Duodenal mucosa (tissue), 2 donors: ENCODE results near the gene RACK1.

Experiments used
- H3K27ac ChIP-seq: one replicate; pipeline ENCODE4 v1.7.0; 2013; ENCODE audit warnings: low read depth, low read length
- H3K27me3 ChIP-seq, 2 donors: one replicate each; pipeline ENCODE4 v1.7.0; 2013; ENCODE audit warnings: low read length in 2 of 2, control low read depth in 1 of 2; ENCODE audit not compliant: insufficient read depth in 2 of 2, control insufficient read depth in 1 of 2
- H3K36me3 ChIP-seq, 2 donors: one replicate each; pipeline ENCODE4 v1.7.0; 2013; ENCODE audit warnings: low read length in 2 of 2, control low read depth in 1 of 2; ENCODE audit not compliant: insufficient read depth in 2 of 2, control insufficient read depth in 1 of 2
- H3K4me1 ChIP-seq, 2 donors: one replicate each; pipeline ENCODE4 v1.7.0; 2013; ENCODE audit warnings: low read length in 2 of 2, control low read depth in 1 of 2; ENCODE audit not compliant: insufficient read depth in 2 of 2, control insufficient read depth in 1 of 2
- H3K4me3 ChIP-seq, 2 donors: one replicate each; pipeline ENCODE4 v1.7.0; 2013; ENCODE audit warnings: low read length in 2 of 2, low read depth in 1 of 2
- H3K9ac ChIP-seq, 2 donors: one replicate each; pipeline ENCODE4 v1.7.0; 2013; ENCODE audit warnings: low read length in 2 of 2, low read depth in 1 of 2
- H3K9me3 ChIP-seq, 2 donors: one replicate each; pipeline ENCODE4 v1.7.0; 2013; ENCODE audit warnings: low read length in 2 of 2, control low read depth in 1 of 2; ENCODE audit not compliant: control insufficient read depth in 1 of 2

The RACK1 gene

GRCh38 chr5:181259974-181260719 lies 16.4 kb upstream of the RACK1 start:
- no peaks in the 10 kb centered on the region for H3K27me3 ChIP-seq
- peaks cover 12 to 18% of the 10 kb centered on the region in 2 donors for H3K36me3 ChIP-seq
- peak overlapping the region; percentile 94 to 100 for H3K9ac ChIP-seq
- H3K27ac ChIP-seq = peak overlapping the region; percentile 96
- H3K9me3 ChIP-seq = no peaks in the 10 kb centered on the region
- H3K4me3 ChIP-seq = peak overlapping the region; percentile 98 to 99
- peaks cover 34 to 38% of the 10 kb centered on the region in 2 donors for H3K4me1 ChIP-seq

GRCh38 chr5:181259283-181259682 lies 15.6 kb upstream of the RACK1 start:
- Histone ChIP-seq H3K9me3 (no peaks in the 10 kb centered on the region), H3K4me1 (peaks cover 38 to 43% of the 10 kb centered on the region in 2 donors), H3K4me3 (peak overlapping the region; percentile 98 to 99), H3K36me3 (peaks cover 14 to 18% of the 10 kb centered on the region in 2 donors), H3K9ac (peak overlapping the region; percentile 94 to 100), H3K27me3 (no peaks in the 10 kb centered on the region), H3K27ac (no peak overlapping the region)

GRCh38 chr5:181258576-181258975 lies 14.9 kb upstream of the RACK1 start:
- H3K27ac ChIP-seq = no peak overlapping the region
- H3K27me3 ChIP-seq = no peaks in the 10 kb centered on the region
- H3K36me3 ChIP-seq = peaks cover 11 to 15% of the 10 kb centered on the region in 2 donors
- H3K9ac ChIP-seq = peak overlapping the region; percentile 16 to 94
- peak overlapping the region; percentile 98 to 99 for H3K4me3 ChIP-seq
- no peaks in the 10 kb centered on the region for H3K9me3 ChIP-seq
- H3K4me1 ChIP-seq = peaks cover 38 to 44% of the 10 kb centered on the region in 2 donors

- Histone ChIP-seq H3K27ac (no peak overlapping the region), H3K36me3 (peaks cover 12 to 21% of the 10 kb centered on the region in 2 donors), H3K4me3 (no peak overlapping the region), H3K9ac (no peak overlapping the region), H3K27me3 (no peaks in the 10 kb centered on the region), H3K4me1 (peaks cover 43 to 44% of the 10 kb centered on the region in 2 donors), H3K9me3 (no peaks in the 10 kb centered on the region)
Observed at GRCh38 chr5:181255836-181256578, 12.3 kb upstream of the RACK1 start.

- H3K27ac ChIP-seq = no peak overlapping the region
- H3K9me3 ChIP-seq = no peaks in the 10 kb centered on the region
- H3K4me1 ChIP-seq = peaks cover 39 to 44% of the 10 kb centered on the region in 2 donors
- no peaks in the 10 kb centered on the region for H3K27me3 ChIP-seq
- peaks cover 12 to 24% of the 10 kb centered on the region in 2 donors for H3K36me3 ChIP-seq
- no peak overlapping the region for H3K9ac ChIP-seq
- no peak overlapping the region for H3K4me3 ChIP-seq
Observed at GRCh38 chr5:181255276-181255675, 11.6 kb upstream of the RACK1 start.

GRCh38 chr5:181248277-181248676 lies 4.6 kb upstream of the RACK1 start:
- Histone ChIP-seq H3K9me3 (no peaks in the 10 kb centered on the region), H3K9ac (peak overlapping the region; percentile 54 to 58), H3K4me1 (peaks cover 29 to 42% of the 10 kb centered on the region in 2 donors), H3K4me3 (peak overlapping the region; percentile 68 to 95), H3K27me3 (no peaks in the 10 kb centered on the region), H3K36me3 (peaks cover under 1 to 7% of the 10 kb centered on the region in 2 donors), H3K27ac (no peak overlapping the region)

- Histone ChIP-seq H3K4me1 (peaks cover 39 to 47% of the 10 kb centered on the region in 2 donors), H3K36me3 (peaks cover 8 to 12% of the 10 kb centered on the region in 2 donors), H3K27me3 (no peaks in the 10 kb centered on the region)
Observed at GRCh38 chr5:181246276-181247049, 2.8 kb upstream of the RACK1 start.

GRCh38 chr5:181245427-181246275 lies 1.9 kb upstream of the RACK1 start:
- H3K9ac ChIP-seq = peak overlapping the region; percentile 95 to 97
- H3K4me1 ChIP-seq = peaks cover 41 to 49% of the 10 kb centered on the region in 2 donors
- H3K27me3 ChIP-seq = no peaks in the 10 kb centered on the region
- peaks cover 11 to 18% of the 10 kb centered on the region in 2 donors for H3K36me3 ChIP-seq
- H3K9me3 ChIP-seq = no peaks in the 10 kb centered on the region
- peak overlapping the region; percentile 96 for H3K27ac ChIP-seq
- peak overlapping the region; percentile 95 to 99 for H3K4me3 ChIP-seq

More at GRCh38 chr5:181246276-181247049, 2.8 kb upstream of the RACK1 start:
- Histone ChIP-seq H3K9me3 (no peaks in the 10 kb centered on the region), H3K4me3 (peak overlapping the region; percentile 95 to 99), H3K27ac (peak overlapping the region; percentile 96), H3K9ac (peak overlapping the region; percentile 97 to 99)

GRCh38 chr5:181243018-181243563 lies 615 bp downstream of the RACK1 start:
- peak overlapping the region; percentile 90 to 93 for H3K9ac ChIP-seq
- H3K9me3 ChIP-seq = no peaks in the 10 kb centered on the region
- peak overlapping the region; percentile 74 for H3K27ac ChIP-seq
- peaks cover 31 to 37% of the 10 kb centered on the region in 2 donors for H3K4me1 ChIP-seq
- peaks cover 23 to 41% of the 10 kb centered on the region in 2 donors for H3K36me3 ChIP-seq
- H3K4me3 ChIP-seq = peak overlapping the region; percentile 94 to 100
- no peaks in the 10 kb centered on the region for H3K27me3 ChIP-seq
